Transverse colon (tissue), 4 donors: ENCODE data around the gene SLC29A3.

Experiments
- CTCF ChIP-seq, 5 experiments: fragments of 200-600 bp in 3 of 5; fragments of 450-650 bp in 2 of 5; sonication (generic) in 3 of 5; IDR thresholded peaks; 1 replicate in 2 of 5; 2 replicates in 3 of 5; pipeline ENCODE4 v1.5.1; 2016 to 2017; ENCODE audit warnings: antibody characterized with exemption in 5 of 5, inconsistent platforms in 3 of 5, mild to moderate bottlenecking in 2 of 5, moderate library complexity in 1 of 5
- EP300 ChIP-seq: sonication (generic); formaldehyde crosslinking; IDR thresholded peaks from one replicate; pipeline ENCODE4 v1.6.1; 2017; ENCODE audit warnings: antibody characterized with exemption, low read depth
- POLR2A ChIP-seq: fragments of 450-650 bp; IDR thresholded peaks from one replicate; pipeline ENCODE4 v1.6.1; 2016; ENCODE audit warnings: antibody characterized with exemption, mild to moderate bottlenecking, moderate library complexity
- POLR2AphosphoS5 ChIP-seq, 3 donors: sonication (generic); formaldehyde crosslinking; IDR thresholded peaks; one replicate each; pipeline ENCODE4 v1.6.1; 2016; ENCODE audit warnings: antibody characterized with exemption in 3 of 3

- TF ChIP-seq CTCF (IDR thresholded peaks at IDR 0.05) (no peak), POLR2A (no peak), EP300 (no peak), POLR2AphosphoS5 (IDR thresholded peaks at IDR 0.05) (no peak)
These were observed 61.8 kb downstream of the SLC29A3 start for GRCh38 chr10:71380841-71381240.
